SK-N-MC (cell line): ENCODE measurements around the gene SIRPB1.

Experiments used
- DNase-seq: peaks from one replicate; pipeline ENCODE4 v3.0.0-alpha.2; 2011; ENCODE audit warnings: low read depth, low spot score
- H3K27ac ChIP-seq: fragments of 200-600 bp; sonication (generic); 2 replicates; pipeline ENCODE4 v1.5.1; 2016; ENCODE audit warnings: mixed run types
- H3K36me3 ChIP-seq: fragments of 200-600 bp; sonication (generic); 2 replicates; pipeline ENCODE4 v1.6.1; 2017; ENCODE audit warnings: antibody characterized with exemption, low read length, mixed read lengths; ENCODE audit not compliant: insufficient read depth
- H3K4me3 ChIP-seq: fragments of 200-600 bp; sonication (generic); 2 replicates; pipeline ENCODE4 v1.5.1; 2016
- H3K9ac ChIP-seq: fragments of 200-600 bp; sonication (generic); 2 replicates; pipeline ENCODE4 v1.8.0; 2017; ENCODE audit warnings: mixed run types, mixed read lengths; ENCODE audit not compliant: insufficient read length
- H3K9me3 ChIP-seq: fragments of 200-600 bp; sonication (generic); 2 replicates; pipeline ENCODE4 v1.6.1; 2017; ENCODE audit warnings: low read depth, mild to moderate bottlenecking, antibody characterized with exemption, low read length, moderate library complexity, mixed read lengths
- EZH2 ChIP-seq: fragments of 200-600 bp; sonication (generic); IDR thresholded peaks from one replicate; pipeline ENCODE4 v1.6.1; 2017; ENCODE audit warnings: antibody characterized with exemption
- FOXP2 ChIP-seq: optimal IDR thresholded peaks from 2 replicates; pipeline ENCODE3; 2011; ENCODE audit warnings: mild to moderate bottlenecking, moderate library complexity; ENCODE audit not compliant: insufficient read depth; ENCODE audit errors: extremely low read length, control extremely low read depth
- POLR2AphosphoS5 ChIP-seq: IDR thresholded peaks from 2 replicates; pipeline ENCODE4 v1.6.1; 2012; ENCODE audit warnings: mild to moderate bottlenecking, low read depth, low read length, borderline replicate concordance

Gene SIRPB1

GRCh38 chr20:1631309-1632151, 11.7 kb upstream of the SIRPB1 start:
- H3K9me3 ChIP-seq, result no peaks in the 10 kb centered on the region
- H3K4me3 ChIP-seq, result no peak overlapping the region
- no peak overlapping the region for H3K9ac ChIP-seq
- no peak for DNase-seq
- no peak for TF ChIP-seq POLR2AphosphoS5
- no peak for TF ChIP-seq EZH2
- no peak for TF ChIP-seq FOXP2
- no peaks in the 10 kb centered on the region for H3K36me3 ChIP-seq
- H3K27ac ChIP-seq, result no peak overlapping the region

DNA sequence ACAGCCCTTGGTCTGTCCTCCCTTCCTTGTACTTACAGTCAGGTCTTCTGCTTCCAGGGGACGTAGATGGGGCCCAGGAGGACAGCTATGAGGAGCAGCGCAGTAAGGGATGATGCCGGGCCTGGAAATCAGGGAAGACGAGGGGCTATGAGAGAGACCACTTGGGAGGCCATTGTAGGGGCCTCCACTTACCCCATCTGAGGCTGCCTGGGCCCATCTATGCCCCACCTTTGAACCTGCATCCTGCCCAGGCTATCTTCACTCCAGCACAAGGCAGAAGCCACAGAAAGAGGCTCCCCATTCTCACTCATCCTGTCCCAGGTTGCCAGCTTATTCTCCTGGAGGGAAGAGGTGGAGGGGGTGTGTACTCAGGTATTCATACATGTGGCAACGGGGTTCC, 10.4 kb upstream of the SIRPB1 start:
- Histone ChIP-seq H3K9me3 (no peaks in the 10 kb centered on the region), H3K27ac (no peak overlapping the region), H3K4me3 (no peak overlapping the region), H3K36me3 (no peaks in the 10 kb centered on the region), H3K9ac (no peak overlapping the region)
- DNase-seq, result no peak
- TF ChIP-seq EZH2, result no peak
- TF ChIP-seq FOXP2, result no peak
- TF ChIP-seq POLR2AphosphoS5, result no peak

- no peak for TF ChIP-seq POLR2AphosphoS5
- no peak for TF ChIP-seq FOXP2
- TF ChIP-seq EZH2, result no peak
- no peak overlapping the region for H3K27ac ChIP-seq
- H3K9ac ChIP-seq, result no peak overlapping the region
- H3K9me3 ChIP-seq, result no peaks in the 10 kb centered on the region
- H3K36me3 ChIP-seq, result no peaks in the 10 kb centered on the region
- H3K4me3 ChIP-seq, result no peak overlapping the region
- no peak for DNase-seq
Measured at GRCh38 chr20:1629321-1629720, 9.5 kb upstream of the SIRPB1 start.

DNA sequence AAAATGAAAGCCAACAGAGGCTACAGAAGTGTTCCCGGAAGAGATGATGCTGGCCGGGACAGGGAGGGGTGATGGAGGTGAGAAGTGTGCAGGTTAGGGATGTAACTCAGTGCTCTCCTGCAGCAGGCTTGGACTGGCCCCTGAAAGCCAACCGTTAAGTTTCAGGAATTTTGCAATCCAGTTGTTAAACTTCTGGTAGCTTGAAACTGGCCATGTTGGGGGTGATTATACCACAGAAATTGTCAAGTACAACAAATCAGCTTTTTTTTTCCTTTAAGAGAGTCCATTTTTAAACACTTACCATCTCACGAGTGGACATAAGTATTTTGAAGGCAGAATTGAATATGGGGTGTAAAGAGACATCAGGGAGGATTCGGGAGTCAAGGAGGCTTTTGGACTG, 8.8 kb upstream of the SIRPB1 start:
- H3K9ac ChIP-seq, result no peak overlapping the region
- no peak overlapping the region for H3K27ac ChIP-seq
- no peaks in the 10 kb centered on the region for H3K36me3 ChIP-seq
- TF ChIP-seq EZH2, result no peak
- TF ChIP-seq FOXP2, result no peak
- TF ChIP-seq POLR2AphosphoS5, result no peak
- no peak overlapping the region for H3K4me3 ChIP-seq
- H3K9me3 ChIP-seq, result no peaks in the 10 kb centered on the region
- no peak for DNase-seq

GRCh38 chr20:1627200-1627550, 7.4 kb upstream of the SIRPB1 start:
- Histone ChIP-seq H3K9me3 (no peaks in the 10 kb centered on the region), H3K27ac (no peak overlapping the region), H3K4me3 (no peak overlapping the region), H3K36me3 (no peaks in the 10 kb centered on the region), H3K9ac (no peak overlapping the region)
- no peak for DNase-seq
- TF ChIP-seq FOXP2 (no peak), EZH2 (no peak), POLR2AphosphoS5 (no peak)

- Histone ChIP-seq H3K4me3 (no peak overlapping the region), H3K9ac (no peak overlapping the region), H3K36me3 (no peaks in the 10 kb centered on the region), H3K27ac (no peak overlapping the region), H3K9me3 (no peaks in the 10 kb centered on the region)
- no peak for DNase-seq
- TF ChIP-seq FOXP2 (no peak), EZH2 (no peak), POLR2AphosphoS5 (no peak)
Measured at GRCh38 chr20:1626528-1627199, 6.9 kb upstream of the SIRPB1 start.

DNA sequence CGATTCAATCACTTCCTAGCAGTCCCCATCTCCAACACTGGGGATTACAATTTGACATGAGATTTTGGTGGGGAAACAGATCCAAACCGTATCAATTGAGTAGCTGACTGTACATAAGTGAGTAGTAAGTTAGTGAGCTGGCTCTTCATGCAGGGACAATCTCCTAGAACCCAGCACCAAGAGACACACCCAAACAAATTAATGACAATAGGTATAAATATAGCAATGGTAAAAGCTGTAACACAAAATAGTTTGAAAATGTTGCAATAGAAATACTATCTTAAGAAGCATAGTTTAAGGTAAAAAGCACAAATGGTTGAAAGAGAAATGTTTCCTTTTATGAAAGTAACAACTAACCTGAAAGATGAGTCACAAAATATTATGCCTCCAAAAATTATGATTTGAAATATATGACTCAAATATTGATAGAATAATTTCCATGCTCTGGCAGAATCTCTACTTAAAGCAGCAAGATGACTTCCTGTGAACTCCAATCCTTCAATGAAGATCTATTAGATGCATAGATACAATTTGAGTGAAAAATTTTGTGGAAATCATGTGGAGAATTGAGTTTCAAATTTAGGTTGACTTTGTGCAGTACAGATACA, 5.4 kb upstream of the SIRPB1 start:
- TF ChIP-seq FOXP2 (no peak), EZH2 (no peak), POLR2AphosphoS5 (no peak)
- no peak for DNase-seq
- H3K4me3 ChIP-seq, result no peak overlapping the region
- no peak overlapping the region for H3K27ac ChIP-seq
- no peak overlapping the region for H3K9ac ChIP-seq
- H3K9me3 ChIP-seq, result no peaks in the 10 kb centered on the region
- H3K36me3 ChIP-seq, result no peaks in the 10 kb centered on the region

- Histone ChIP-seq H3K9ac (no peak overlapping the region), H3K9me3 (no peaks in the 10 kb centered on the region), H3K27ac (no peak overlapping the region), H3K4me3 (no peak overlapping the region), H3K36me3 (no peaks in the 10 kb centered on the region)
- TF ChIP-seq EZH2 (no peak), POLR2AphosphoS5 (no peak), FOXP2 (no peak)
- DNase-seq, result no peak
Measured at GRCh38 chr20:1623501-1624205, 3.8 kb upstream of the SIRPB1 start.
